K562 (cell line): ENCODE results near the gene FERMT3. TPM values are rescaled to one million over a fixed set of nuclear protein-coding genes. Genes with fewer than 3 reads are reported as not detected.
A peak's percentile ranks its signal among the peaks of the same experiment; 100 is the strongest.

Experiments used
- BRD9 ChIP-seq: fragments of 450-650 bp; IDR thresholded peaks from 2 replicates; pipeline ENCODE4 v1.6.1; 2018; ENCODE audit warnings: low read depth; ENCODE audit not compliant: partially characterized antibody
- C11orf30 ChIP-seq: fragments of 450-650 bp; IDR thresholded peaks from 2 replicates; pipeline ENCODE4 v1.6.1; 2016; ENCODE audit warnings: low read depth, mild to moderate bottlenecking
- CBFA2T3 ChIP-seq: fragments of 450-650 bp; IDR thresholded peaks from 2 replicates; pipeline ENCODE4 v1.6.1; 2017
- CCNT2 ChIP-seq: IDR thresholded peaks from 2 replicates; pipeline ENCODE4 v1.6.1; 2011; ENCODE audit warnings: borderline replicate concordance, low read depth, mild to moderate bottlenecking, moderate library complexity, mixed read lengths, low read length; ENCODE audit not compliant: insufficient read length; ENCODE audit errors: extremely low read depth
- FOS ChIP-seq: IDR thresholded peaks from 3 replicates; pipeline ENCODE4 v1.6.1; 2011; ENCODE audit not compliant: insufficient read length; ENCODE audit errors: extremely low read depth
- GABPB1 ChIP-seq: sonication (generic); formaldehyde crosslinking; IDR thresholded peaks from 2 replicates; pipeline ENCODE4 v1.8.0; 2022; ENCODE audit warnings: mild to moderate bottlenecking, missing genetic modification reagents
- GTF2F1 ChIP-seq: IDR thresholded peaks from 2 replicates; pipeline ENCODE4 v1.6.1; 2011; ENCODE audit warnings: low read depth, low read length, improper control_type of control experiment
- HDAC2 ChIP-seq: fragments of 450-650 bp; IDR thresholded peaks from 2 replicates; pipeline ENCODE4 v1.6.1; 2016; ENCODE audit warnings: mild to moderate bottlenecking
- KDM5B ChIP-seq: fragments of 200-600 bp; sonication (generic); IDR thresholded peaks from 2 replicates; pipeline ENCODE4 v1.6.1; 2012; ENCODE audit warnings: low read depth, mild to moderate bottlenecking, moderate library complexity, low read length, control low read depth, inconsistent platforms; ENCODE audit not compliant: insufficient replicate concordance
- L3MBTL2 ChIP-seq: fragments of 450-650 bp; IDR thresholded peaks from 2 replicates; pipeline ENCODE4 v1.6.1; 2016; ENCODE audit warnings: mild to moderate bottlenecking, moderate library complexity
- MTA3 ChIP-seq: fragments of 450-650 bp; formaldehyde crosslinking; IDR thresholded peaks from 2 replicates; pipeline ENCODE4 v1.6.1; 2017; ENCODE audit warnings: mild to moderate bottlenecking, borderline replicate concordance
- NEUROD1 ChIP-seq: fragments of 150-350 bp; IDR thresholded peaks from 2 replicates; pipeline ENCODE4 v1.6.1; 2014; ENCODE audit warnings: borderline replicate concordance, low read length, low read depth; ENCODE audit not compliant: partially characterized antibody
- POLR2AphosphoS2 ChIP-seq: IDR thresholded peaks from 2 replicates; pipeline ENCODE4 v1.6.1; 2012; ENCODE audit warnings: low read length, improper control_type of control experiment
- POLR2B ChIP-seq: fragments of 450-650 bp; IDR thresholded peaks from 2 replicates; pipeline ENCODE4 v1.6.1; 2018; ENCODE audit warnings: low read depth; ENCODE audit not compliant: partially characterized antibody
- PURB ChIP-seq: sonication (generic); formaldehyde crosslinking; IDR thresholded peaks from 2 replicates; pipeline ENCODE4 v1.9.0; 2021; ENCODE audit warnings: low read depth, mild to moderate bottlenecking, missing genetic modification reagents
- SMARCA4 ChIP-seq: fragments of 450-650 bp; IDR thresholded peaks from 2 replicates; pipeline ENCODE4 v1.6.1; 2016
- TCFL5 ChIP-seq: fragments of 250-450 bp; sonication (Bioruptor Pico); conservative IDR thresholded peaks from 2 replicates; pipeline ENCODE4 v1.6.1; 2021; ENCODE audit warnings: mild to moderate bottlenecking, moderate library complexity, matching md5 sums
- TOE1 ChIP-seq, 2 experiments: fragments of 450-650 bp in 1 of 2; sonication (generic) in 1 of 2; formaldehyde crosslinking in 1 of 2; IDR thresholded peaks; 2 replicates each; pipeline versions ENCODE4 v1.7.1 to v1.8.0; 2016 to 2022; ENCODE audit warnings: borderline replicate concordance in 2 of 2, mild to moderate bottlenecking in 2 of 2, antibody characterized with exemption in 1 of 2, inconsistent platforms in 1 of 2, low read depth in 1 of 2, missing genetic modification reagents in 1 of 2, moderate library complexity in 1 of 2
- TRIM28 ChIP-seq: fragments of 450-650 bp; IDR thresholded peaks from 2 replicates; pipeline ENCODE4 v1.6.1; 2017
- ZBTB17 ChIP-seq: fragments of 450-650 bp; formaldehyde crosslinking; IDR thresholded peaks from 2 replicates; pipeline ENCODE4 v1.4.0; 2020; ENCODE audit warnings: mild to moderate bottlenecking
- ZBTB7A ChIP-seq: IDR thresholded peaks from 2 replicates; pipeline ENCODE4 v1.6.1; 2011; ENCODE audit warnings: low read depth, mild to moderate bottlenecking, low read length, moderate library complexity, borderline replicate concordance; ENCODE audit not compliant: control insufficient read depth
- ZNF431 ChIP-seq: sonication (generic); formaldehyde crosslinking; IDR thresholded peaks from 2 replicates; pipeline ENCODE4 v1.8.0; 2022; ENCODE audit warnings: mild to moderate bottlenecking, missing genetic modification reagents
- ZNF436 ChIP-seq: fragments of 250-450, 450-650 bp; sonication (Bioruptor Pico); formaldehyde crosslinking; IDR thresholded peaks from 2 replicates; pipeline ENCODE4 v1.7.0; 2020; ENCODE audit warnings: mild to moderate bottlenecking
- ZNF507 ChIP-seq: conservative IDR thresholded peaks from 2 replicates; pipeline ENCODE4 v1.6.1; 2017; ENCODE audit warnings: missing genetic modification characterization, missing compliant biosample characterization
- polyA plus RNA-seq, 8 experiments: library from polyadenylated mRNA; depleted of rRNA in 4 of 8; stranded (reverse) in 5 of 8; unstranded in 3 of 8; fragments of >200 nt; fragmentation: Nextera tagmentation in 2 of 8; fragmentation: Illumina TruSeq in 1 of 8; extraction: Ambion mirVana in 2 of 8; extraction: Trizol in 1 of 8; gene quantifications; 2 replicates each; pipeline versions ENCODE4 v1.2.1 to v1.2.3, GENCODE V29; 2011 to 2014; ENCODE audit warnings: inconsistent platforms in 1 of 8, missing spikeins in 1 of 8
- total RNA-seq, 7 experiments: library from RNA; depleted of rRNA in 6 of 7; stranded (reverse); fragments of >200 nt in 6 of 7; fragmentation: Illumina TruSeq in 2 of 7; extraction: Trizol in 2 of 7; gene quantifications; 2 replicates each; pipeline versions ENCODE4 v1.2.1 to v1.2.3, GENCODE V29; 2011 to 2021; ENCODE audit warnings: low replicate concordance in 1 of 7
- TF ChIP-seq, protein P1 (sequence below): fragments of 250-450 bp; sonication (Bioruptor Pico); IDR thresholded peaks from 2 replicates; pipeline ENCODE4 v1.5.0; 2020; ENCODE audit warnings: mild to moderate bottlenecking
- TF ChIP-seq, protein P2 (sequence below): fragments of 200-800 bp; sonication (Bioruptor generic); IDR thresholded peaks from 2 replicates; pipeline ENCODE4 v1.6.1; 2017; ENCODE audit warnings: missing genetic modification characterization, missing compliant biosample characterization

Gene FERMT3
- total and polyA plus RNA-seq, 9 of the 15 experiments (the other 6 are each of a cell fraction or from before 2014, with no cell fraction given), result 3.2 to 275 (median 79.7) TPM

DNA sequence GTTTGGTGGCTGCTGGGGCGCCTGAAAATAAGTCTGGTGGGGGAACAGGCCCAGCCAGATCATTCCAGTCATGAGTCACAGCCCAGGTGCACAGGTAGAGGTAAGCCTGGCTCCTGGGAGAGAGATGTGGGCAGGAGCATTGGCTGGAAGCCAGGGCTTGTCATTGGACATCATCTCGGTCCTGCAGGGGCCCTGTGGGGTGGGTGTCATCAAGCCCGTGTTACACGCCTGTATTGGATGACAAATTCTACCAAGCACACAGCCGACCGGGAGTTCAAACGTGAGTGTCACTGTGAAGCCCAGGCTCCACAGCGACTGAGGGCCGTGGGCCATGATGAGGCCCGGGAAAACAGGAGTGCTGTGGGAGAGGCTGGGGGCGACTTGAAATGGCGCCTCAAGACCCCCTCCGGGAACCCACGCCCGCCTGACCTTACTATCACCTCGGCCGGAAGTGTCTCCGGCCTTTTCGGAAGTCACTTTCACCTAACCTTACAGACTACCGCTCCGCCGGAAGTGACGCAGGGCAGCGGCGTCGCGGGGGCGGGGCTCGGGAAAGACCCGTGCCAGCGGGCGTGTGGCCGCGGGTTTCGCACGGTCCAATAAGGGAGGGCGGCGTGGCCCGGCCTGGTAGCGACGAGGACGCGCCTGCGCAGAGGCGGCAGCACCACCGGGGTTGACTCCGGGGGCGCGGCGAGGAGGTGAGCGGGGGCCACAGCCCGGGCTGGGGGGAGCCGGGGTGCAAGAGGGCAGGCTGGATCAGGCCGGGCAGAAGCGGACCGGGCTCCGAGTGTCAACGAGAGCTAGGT lies 34.1 kb downstream of the FERMT3 start, which contains the start of gene FKBP2 (continued):
- 0 out of 2 replicates have a peak, but pooled peaks have one; percentile 26 for TF ChIP-seq HDAC2
- TF ChIP-seq TRIM28, result peak; percentile 43; the same call in 1 of the 2 replicates
- TF ChIP-seq GABPB1 (CRISPR knock-in tag), result peak; percentile 99
- TF ChIP-seq, protein P1, sequence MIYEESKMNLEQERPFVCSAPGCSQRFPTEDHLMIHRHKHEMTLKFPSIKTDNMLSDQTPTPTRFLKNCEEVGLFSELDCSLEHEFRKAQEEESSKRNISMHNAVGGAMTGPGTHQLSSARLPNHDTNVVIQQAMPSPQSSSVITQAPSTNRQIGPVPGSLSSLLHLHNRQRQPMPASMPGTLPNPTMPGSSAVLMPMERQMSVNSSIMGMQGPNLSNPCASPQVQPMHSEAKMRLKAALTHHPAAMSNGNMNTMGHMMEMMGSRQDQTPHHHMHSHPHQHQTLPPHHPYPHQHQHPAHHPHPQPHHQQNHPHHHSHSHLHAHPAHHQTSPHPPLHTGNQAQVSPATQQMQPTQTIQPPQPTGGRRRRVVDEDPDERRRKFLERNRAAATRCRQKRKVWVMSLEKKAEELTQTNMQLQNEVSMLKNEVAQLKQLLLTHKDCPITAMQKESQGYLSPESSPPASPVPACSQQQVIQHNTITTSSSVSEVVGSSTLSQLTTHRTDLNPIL, result 0 out of 2 replicates have a peak, but pooled peaks have one; percentile 81
- peak; percentile 82; the same call in 1 of the 2 replicates for TF ChIP-seq ZBTB17 (CRISPR knock-in tag)
- TF ChIP-seq KDM5B, result peak; percentile 92
- no peak for TF ChIP-seq TCFL5 (CRISPR knock-in tag)
- peak; percentile 13; the same call in 1 of the 2 replicates for TF ChIP-seq ZNF431 (CRISPR knock-in tag)
- peak; percentile 78 for TF ChIP-seq CCNT2
- TF ChIP-seq ZNF507 (tag), result no peak
- TF ChIP-seq, protein P2, sequence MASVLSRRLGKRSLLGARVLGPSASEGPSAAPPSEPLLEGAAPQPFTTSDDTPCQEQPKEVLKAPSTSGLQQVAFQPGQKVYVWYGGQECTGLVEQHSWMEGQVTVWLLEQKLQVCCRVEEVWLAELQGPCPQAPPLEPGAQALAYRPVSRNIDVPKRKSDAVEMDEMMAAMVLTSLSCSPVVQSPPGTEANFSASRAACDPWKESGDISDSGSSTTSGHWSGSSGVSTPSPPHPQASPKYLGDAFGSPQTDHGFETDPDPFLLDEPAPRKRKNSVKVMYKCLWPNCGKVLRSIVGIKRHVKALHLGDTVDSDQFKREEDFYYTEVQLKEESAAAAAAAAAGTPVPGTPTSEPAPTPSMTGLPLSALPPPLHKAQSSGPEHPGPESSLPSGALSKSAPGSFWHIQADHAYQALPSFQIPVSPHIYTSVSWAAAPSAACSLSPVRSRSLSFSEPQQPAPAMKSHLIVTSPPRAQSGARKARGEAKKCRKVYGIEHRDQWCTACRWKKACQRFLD (CRISPR knock-in tag), result peak; percentile 70; the same call in 1 of the 2 replicates
- no peak for TF ChIP-seq PURB (CRISPR knock-in tag)
- TF ChIP-seq GTF2F1, result 0 out of 2 replicates have a peak, but pooled peaks have one; percentile 50
- peak; percentile 46; the same call in 1 of the 2 replicates for TF ChIP-seq SMARCA4
- TF ChIP-seq ZBTB7A, result peak; percentile 96
- TF ChIP-seq MTA3, result peak; percentile 73; the same call in 1 of the 2 replicates
- peak; percentile 56 for TF ChIP-seq L3MBTL2
- peak; percentile 98 for TF ChIP-seq POLR2AphosphoS2
- peak; percentile 61 for TF ChIP-seq BRD9
- peak; percentile 58; the same call in 1 of the 2 replicates for TF ChIP-seq TOE1 (IDR thresholded peaks at IDR 0.05; ENCODE audit: borderline replicate concordance)
- TF ChIP-seq TOE1 (CRISPR knock-in tag; IDR thresholded peaks at IDR 0.05; ENCODE audit: borderline replicate concordance, low read depth), result no peak
- peak; percentile 4; the same call in 1 of the 2 replicates for TF ChIP-seq CBFA2T3
- no peak for TF ChIP-seq FOS
- peak; percentile 55; the same call in 1 of the 2 replicates for TF ChIP-seq C11orf30
- peak; percentile 36 for TF ChIP-seq NEUROD1
- peak; percentile 63; the same call in 1 of the 2 replicates for TF ChIP-seq ZNF436 (CRISPR knock-in tag)
- TF ChIP-seq POLR2B, result peak; percentile 96
